Measurements from ENCODE around the gene MTCP1.

Gene MTCP1, protein sequence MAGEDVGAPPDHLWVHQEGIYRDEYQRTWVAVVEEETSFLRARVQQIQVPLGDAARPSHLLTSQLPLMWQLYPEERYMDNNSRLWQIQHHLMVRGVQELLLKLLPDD

DNA sequence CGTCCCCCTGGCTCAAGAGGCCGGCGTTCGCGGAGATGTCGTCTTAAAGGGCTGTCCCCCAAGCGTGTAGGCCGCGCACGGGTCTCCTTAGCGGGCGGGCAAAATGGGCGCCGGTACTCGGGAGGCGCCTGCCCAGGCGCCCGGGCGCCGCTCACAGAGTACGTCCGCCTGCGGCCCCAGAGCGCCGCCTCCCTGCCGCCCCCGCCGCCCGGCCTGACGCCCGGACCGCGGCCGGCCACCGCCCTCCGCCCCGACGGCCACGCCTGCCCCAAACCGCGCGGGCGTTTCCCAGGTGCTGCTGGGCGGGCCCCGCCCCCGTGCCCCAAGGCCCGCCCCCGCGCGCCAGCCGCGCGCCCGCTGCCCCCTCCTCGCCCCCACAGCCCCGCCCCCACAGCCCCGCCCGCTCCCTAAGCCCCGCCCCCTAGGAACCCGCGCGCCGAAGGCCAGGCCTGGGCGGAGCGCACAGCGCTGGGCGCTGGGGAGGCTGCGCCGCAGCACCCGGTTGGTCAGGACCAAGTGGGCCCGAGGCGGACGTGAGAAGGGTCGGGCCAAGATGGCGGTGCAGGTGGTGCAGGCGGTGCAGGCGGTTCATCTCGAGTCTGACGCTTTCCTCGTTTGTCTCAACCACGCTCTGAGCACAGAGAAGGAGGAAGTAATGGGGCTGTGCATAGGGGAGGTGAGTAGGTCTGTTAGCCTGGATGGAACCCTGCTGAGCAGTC, at the start of gene MTCP1, which contains the start of the genes BRCC3 and CMC4:
Gene MTCP1, minus strand, starts transcription at position 162 of the 719 bp plus-strand sequence. CDS start 5,126 bp downstream, outside the sequence.
Gene BRCC3, plus strand, starts transcription at position 534 of the 719 bp plus-strand sequence. Its CDS starts 20 bp downstream, at position 554.
Gene CMC4, minus strand, starts transcription at position 162 of the 719 bp plus-strand sequence. CDS start 7,113 bp downstream, outside the sequence.
- DNase-seq, result peak in 13 of 14 donors; percentile 8 to 82 (median 65)

DNA sequence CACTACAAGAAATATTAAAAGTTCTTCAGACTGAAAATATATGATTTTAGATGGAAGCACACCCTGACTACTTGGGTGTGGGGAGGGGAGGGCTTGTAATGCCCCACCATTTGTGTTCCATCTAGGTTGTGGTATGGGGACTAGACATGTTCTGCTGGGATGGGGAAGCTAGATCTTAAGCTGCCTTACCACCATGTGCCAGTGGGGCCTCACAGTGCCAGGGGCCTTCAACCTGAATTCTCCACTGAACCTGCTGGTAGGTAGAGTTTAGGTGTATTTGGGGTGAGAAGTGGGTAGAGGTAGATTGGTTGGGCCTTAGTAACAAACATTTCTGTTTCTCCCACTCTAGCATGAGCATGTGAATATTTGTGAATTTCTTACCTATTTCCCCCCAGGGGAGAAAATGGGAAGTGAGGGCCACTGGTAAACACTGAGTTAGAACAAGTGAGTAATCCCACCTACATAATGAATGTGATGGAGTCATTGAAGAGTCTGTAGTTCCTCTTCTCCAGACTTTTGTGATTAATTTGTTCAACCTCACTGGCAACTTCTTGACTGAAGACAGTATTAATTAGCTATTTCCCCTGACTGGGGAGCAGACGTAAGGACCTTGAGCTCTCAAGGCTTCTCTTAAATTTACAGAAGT, 44.4 kb upstream of the MTCP1 start:
- no peak for DNase-seq

DNA sequence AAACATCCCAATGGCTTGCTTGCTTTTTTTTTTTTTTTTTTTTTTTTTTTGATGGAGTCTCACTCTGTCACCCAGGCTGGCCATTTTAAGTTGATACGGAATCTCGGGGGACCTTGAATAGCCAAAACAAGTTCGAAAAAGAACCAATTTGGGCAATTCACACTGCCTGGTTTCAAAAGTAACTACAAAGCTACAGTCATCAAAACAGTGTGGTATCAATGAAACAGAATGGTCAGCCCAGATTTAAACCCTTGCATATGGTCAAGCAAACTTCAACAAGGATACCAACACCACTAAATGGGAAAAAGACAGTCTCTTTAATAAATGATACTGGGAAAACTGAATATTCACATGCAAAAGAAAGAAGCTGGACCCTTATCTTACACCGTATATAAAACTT, 42.2 kb upstream of the MTCP1 start:
- no peak for DNase-seq

DNA sequence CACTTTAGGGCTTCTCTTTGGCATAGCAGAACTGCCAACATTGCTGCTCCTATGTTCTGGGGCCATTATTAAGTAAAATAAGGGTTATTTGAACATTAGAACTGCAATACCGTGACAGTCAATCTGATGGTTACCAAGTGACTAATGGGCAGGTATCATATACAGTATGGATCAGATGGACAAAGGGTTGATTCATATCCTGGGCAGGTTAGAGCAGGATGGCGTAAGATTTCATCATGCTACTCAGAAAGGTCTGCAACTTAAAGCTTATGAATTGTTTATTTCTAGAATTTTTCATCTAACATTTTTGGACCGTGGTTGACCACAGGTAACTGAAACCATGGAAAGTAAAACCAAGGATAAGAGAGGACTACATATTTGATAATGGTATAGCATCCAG, 41.2 kb upstream of the MTCP1 start:
- DNase-seq, result no peak

DNA sequence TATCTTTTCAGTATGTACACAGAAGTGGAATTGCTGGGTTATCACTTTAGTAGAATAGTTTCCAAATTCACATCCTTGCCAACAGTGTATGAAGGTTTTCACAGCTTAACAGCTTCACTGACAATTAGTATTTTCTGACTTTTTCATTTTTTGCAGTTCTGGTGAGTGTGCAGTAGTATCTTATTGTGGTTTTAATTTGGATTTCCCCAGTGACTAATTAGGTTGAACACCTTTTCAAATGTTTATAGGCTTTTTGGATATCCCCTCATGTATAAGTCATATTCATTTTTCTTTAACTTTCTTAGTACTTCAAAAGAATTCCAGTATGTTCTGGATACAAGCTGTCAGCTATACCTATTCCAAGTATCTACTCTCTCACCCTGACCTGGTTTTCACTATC, 37.5 kb upstream of the MTCP1 start:
- DNase-seq, result no peak

DNA sequence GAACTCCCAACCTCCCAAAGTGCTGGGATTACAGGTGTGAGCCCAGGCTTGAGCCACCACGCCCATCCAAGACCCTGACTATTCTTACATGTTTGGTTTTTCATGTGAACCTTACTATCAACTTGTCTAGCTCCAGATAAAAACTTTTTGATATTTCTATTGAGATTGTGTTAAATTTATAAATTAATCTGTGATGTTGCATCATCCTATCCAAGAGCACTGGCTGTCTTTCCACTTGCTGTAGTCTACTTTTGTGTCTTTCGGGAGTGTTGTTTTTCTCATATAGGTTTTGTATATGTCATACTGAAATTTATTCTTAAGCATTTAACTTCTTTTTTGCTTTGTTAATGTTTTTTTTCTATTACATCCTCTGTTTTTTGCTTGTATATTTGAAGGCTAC, 35.0 kb upstream of the MTCP1 start:
- DNase-seq, result no peak

DNA sequence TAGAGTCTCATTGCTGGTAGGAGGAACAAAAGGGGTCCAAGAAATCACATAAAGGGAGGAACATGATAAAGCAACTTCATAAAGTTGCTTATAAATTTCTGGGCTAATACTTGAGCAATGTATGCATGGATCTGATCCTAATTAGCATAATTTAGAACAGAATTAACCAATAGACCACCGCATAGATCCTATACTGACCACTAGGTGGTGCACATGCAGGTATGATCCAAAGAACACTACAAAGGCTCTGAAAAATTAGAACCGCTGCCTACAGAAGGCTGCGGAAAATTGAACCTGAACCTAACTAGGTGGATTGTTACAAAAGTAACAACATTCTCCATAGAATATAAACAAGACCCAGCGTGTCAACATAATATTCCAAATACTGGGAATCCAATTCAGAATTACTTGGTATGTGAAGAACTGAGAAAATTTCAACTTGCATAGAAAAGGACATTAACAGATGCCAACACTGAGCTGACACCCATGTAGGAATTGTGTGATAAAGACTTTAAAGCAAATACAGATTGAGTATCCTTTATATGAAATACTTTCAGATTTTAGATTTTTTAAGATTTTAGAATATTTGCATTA, 23.6 kb upstream of the MTCP1 start:
- DNase-seq, result peak in 1 of 14 donors; percentile 4

DNA sequence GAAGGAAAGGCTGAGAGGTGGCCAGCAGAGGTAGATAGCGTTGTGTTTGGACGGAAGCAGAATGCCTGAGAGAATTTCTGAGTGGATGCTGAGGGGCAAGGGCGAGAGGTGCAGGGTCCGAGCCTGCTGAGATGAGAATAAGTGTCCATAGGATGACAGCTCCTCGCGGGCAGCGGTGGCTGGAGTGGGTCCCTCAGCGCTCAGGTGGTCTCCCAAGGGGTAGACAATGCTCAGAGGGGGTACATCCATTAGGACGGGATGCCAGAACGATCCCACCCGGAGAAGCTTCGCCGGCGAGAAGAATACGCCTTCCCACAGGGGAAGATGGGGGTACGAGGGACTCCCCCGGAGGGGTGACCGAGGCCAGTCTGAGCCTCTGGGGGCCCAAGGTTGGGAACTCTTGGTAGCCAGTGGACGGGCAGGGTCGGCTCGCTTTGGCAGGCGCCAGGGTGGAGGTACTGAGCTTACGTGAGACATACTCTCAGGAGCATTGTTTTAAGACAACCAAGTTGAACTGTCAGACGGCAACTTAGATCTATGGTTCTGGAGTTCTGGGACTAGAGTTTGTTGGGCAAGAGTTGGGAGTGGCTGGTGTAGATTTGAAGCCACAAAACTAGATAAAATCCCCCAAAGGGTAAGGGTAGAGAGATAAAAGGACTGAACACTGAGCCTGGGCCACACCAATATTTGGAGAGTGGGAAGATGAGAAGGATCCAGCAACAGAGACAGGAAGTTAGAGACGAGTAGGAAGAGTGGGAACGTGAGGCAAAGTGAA, 16.2 kb upstream of the MTCP1 start:
- no peak for DNase-seq

DNA sequence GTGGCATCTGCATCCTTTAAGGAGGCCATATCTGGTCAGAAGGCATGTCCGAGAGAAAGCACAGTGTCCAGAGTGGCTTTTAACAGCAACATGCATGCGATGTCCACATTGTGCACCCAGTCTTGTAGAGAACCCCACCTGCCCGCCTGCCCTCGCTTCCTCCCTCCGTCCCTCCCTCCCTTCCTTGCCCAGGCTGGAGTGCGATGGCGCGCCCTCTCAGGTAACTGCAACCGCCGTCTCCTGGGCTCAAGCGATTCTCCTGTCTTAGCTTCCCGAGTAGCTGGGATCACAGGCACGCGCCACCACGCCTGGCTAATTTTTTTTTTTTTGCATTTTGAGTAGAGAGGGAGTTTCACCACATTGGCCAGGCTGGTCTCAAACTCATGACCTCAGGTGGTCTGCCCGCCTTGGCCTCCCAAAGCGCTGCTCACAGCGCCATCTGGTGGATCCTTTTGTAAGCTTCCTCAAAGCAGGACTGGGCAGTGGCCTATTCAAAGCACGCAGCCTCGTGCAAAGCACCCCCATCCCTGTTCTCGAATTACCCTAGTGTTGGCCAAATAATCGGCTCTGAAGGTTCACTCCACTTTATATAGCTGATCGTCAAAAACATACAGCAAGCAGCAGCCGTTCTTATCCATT, 15.4 kb upstream of the MTCP1 start:
- no peak for DNase-seq

DNA sequence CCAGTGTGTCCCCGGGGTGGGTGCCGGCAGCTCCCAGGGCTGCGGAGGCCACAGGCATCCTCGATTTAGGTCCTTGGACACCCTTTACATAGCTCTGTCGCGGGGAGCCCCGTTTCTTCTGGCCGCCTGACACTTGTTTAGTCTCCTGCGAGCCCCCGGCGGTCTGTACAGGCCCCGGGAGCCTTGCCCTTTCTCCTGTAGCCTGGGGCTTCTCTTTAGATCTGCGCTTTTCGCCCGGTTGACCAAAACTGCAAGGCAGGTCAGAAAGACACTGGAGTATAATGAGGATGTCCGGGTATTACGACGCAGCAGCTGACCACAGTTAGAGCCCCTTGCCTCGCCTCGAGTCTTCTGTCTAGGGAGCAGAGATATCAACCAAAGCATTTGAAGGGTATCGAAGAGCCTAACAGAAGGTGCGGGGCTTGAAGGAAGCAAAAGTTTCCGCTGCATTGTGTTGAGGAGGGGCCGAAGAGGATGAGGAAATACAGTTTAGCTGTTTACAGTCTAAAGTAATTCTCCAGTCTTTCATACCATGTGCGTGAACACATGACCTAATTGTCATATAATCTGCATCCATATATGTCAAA, 851 bp upstream of the MTCP1 start:
- peak in 1 of 14 donors; percentile 71 for DNase-seq

DNA sequence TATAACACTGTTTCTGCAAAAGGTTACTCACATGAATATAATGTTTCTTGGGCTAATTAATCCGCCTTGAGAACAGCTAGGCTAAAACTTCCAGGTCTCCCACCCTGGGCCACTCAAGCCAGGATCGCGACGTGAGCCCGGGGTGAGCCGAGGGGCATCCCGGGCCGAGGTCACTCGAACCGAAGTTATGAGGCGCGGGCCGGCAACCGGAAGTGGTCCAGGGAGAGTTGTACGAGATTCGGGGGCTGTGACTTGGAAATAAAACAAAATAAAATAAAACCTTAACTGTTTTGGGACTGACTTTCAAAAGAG, 317 bp downstream of the MTCP1 start:
- DNase-seq, result no peak

DNA sequence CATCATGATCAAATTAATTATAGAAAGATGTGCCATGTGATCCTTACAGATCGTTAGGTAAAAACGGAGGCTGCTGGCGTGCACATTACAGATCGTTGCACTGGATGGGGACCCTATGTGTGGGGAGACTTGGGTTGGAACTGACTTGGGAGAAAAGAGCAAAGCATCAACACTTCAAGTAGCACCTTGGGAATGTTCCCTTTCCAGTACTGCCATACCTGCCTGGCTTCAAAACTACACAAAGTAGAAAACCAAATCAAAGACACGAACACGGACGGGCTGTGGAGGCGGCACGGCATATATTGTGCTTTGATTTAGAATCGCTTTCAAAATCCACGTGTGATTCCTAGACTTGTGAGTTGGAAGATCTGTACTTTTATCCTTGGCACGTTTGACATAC, 898 bp downstream of the MTCP1 start:
- no peak for DNase-seq

DNA sequence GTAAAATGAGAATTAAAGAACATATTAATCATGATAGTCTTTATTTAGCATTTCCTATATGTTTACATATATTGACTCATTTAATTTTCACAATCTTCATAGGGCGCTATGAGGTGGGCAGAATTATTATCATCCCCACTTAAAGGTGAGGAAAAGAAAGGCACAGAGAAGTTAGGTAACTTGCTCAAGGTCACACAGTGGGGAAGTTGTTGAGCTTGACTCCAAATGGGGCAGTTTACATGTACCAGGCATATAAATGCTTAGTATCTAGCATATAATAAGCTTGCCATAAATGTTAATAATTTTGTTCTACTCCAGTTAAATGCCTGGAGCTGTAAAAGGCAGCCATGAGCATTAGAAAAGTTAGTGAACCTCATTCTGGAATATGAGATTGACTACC, 1.5 kb downstream of the MTCP1 start:
- DNase-seq, result no peak

DNA sequence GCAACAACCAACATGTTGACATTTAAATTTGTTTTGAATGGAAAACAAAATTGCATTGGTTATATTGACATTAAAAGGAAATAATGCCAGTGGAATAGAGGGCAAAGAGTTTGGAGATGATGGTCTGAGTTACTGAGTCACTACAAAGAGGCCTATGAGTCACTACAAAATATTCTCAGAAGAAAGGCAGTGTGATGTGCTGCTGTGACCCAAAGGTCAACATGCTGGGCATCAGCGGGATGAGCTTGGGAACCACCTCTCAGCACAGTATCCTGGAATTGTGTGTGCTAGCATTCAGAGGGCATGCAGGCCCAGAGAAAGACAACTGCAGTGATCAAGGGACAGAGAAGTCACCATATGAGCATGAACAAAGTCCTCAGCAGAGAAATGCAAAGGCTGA, 2.8 kb downstream of the MTCP1 start:
- DNase-seq, result peak in 1 of 14 donors; percentile 6

DNA sequence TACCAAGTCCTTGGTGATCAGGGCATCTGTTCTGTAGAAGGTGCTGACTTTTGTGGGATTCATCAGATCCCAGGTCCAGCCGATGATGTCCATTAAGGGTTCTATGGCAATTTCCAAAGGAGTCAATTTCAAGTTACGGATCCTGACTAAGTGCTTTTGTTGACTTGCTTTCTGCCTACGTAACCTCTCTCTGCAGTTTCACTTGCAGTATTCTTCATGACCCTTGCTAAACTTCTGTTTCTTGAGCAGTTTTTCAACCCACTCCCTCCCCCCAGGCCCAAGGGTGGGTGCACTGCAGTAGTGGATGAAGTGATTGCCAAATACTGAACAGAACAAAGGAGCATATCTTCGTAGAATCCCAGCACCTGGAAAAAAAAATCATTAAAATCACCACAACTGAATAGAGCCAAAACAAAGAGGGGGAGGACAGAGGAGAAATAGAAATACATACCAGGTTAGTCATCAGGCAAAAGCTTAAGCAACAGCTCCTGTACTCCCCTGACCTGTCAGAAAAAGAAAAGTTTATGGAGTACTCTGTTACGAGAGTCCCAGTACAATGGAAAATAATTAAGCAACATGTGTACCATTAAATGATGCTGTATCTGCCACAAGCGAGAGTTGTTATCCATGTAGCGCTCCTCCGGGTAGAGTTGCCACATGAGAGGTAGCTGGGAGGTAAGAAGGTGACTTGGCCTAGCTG, 5.8 kb downstream of the MTCP1 start:
- no peak for DNase-seq

DNA sequence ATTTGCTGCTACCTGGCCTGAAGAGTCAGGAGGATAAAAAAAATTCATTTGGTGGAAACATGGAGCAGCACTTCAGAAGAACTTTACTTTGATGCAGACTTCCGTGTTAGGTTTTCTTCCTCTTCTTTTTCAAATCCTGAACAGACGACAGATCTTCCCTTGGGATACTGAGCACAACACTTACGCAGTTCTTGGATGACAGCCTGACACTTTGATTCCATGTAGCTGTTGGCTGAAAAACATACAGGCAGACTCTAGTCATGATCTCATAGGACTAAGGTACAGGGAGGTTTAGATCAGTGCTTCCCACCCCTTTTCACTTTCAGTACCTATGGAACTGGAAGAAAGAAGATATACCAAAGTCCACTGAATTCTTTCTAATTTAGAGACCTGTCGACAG, 9.2 kb downstream of the MTCP1 start:
- no peak for DNase-seq

DNA sequence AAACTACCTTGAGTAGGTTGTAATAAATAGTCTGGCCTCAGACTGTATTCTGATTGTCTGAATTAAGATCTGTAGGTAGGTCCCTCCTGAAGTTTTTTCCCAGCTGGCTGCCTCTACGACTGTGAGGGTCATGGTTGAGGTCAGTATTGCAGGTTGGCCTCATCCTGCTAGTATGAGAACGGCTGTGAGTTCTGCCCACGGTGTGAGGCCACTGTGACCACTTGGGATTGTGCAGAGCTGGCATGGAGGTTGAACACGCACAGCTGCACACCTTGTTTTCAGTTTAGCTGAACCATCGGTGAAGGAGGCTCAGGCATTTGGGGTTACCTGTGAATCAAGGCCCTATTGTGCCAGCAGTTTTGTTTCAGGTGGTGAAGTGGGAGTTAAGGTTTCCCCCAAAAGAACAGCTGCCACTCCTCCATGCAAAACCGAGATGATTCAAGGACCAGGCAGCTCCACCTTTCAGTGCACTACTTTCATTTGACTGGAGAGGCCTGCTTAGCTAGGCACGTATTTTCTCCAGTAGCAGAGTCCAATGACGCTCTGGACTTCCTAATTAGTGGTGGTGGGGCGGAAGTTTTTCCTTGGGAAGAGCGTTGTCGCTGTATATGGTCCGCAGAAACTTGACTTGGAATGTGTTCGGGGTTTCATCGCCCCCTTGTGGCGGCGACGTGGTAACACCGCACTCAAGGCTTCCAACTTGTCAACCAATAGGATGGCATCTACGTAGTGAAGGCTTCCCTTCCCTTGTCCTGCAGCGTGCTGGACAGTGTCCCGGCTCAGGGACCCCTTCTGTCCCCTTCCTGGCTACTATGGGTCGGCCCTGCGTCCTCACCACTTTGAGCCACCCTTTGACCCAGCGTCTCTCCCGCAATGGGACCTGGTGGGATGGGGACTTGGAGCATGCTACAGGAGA, 13.8 kb downstream of the MTCP1 start:
- DNase-seq, result peak in 10 of 14 donors; percentile 2 to 51 (median 21)

DNA sequence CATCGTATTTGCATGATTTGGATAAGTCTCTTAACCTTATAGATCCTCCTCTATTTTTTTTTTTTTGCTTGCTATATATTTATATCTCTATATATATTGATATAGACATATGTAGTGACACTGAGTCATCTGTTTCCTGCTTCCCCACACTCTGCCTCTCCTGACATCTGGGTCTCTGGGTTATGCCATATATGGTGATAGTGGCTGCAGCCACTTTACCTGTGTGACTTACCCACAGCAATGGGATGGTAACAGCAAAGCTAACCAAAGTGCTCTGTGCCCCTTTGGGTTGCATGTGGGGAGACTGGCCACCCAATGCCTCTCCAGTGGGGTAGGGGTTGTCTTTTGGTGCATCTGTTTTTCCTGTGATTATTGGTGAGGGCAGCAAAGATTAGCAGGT, 14.5 kb downstream of the MTCP1 start:
- no peak for DNase-seq

DNA sequence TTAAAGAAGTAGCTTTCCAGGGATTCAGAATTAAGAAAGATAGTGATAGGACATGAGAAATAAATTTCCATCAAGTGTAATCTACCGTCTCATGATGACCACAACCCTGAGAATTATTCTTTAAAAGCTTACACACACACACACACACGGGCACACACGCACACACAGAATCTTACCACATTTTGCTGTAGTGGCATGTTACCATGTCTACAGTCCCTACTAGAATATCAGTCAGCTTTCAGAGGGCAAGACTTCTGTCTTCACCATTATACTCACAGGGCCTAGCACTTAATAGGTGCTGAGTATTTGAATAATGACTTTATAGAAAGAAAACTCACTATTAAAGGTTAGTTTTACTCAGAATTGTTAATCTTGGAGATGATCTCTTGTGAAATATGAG, 15.4 kb downstream of the MTCP1 start:
- DNase-seq, result no peak

DNA sequence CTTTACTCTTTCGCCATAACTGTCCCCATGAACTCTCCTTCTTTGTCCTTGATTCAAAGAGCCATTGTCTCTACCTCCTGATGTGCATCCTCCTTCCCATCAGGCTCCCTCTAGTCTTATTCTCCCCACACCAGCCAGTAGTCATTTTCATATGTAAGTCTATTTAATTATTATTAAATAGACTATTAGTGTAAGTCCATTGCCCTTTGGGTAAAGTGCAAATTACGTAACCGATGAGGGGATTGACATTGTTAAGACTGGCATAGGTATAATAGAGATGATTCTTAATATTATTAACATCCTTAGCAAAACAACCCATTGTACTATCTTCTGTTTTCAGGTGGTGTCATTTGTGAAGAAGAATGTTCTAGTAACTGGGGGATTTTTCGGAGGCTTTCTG, 16.7 kb downstream of the MTCP1 start:
- no peak for DNase-seq

Measured in C1 segment of cervical spinal cord (tissue), 14 donors.